ENCODE measurements around the gene CDKL4. TPM values are rescaled to one million over a fixed set of nuclear protein-coding genes. Genes with fewer than 3 reads are reported as not detected.
"Not testable (repeated sequence)": the region's sequence is repeated elsewhere in the genome, so short reads cannot be mapped to it uniquely, and the experiment has no call there.

CDKL4 gene
- total RNA-seq, 8 experiments from 2014 or later = 0.29 to 3.0 (median 1.9) TPM

DNA sequence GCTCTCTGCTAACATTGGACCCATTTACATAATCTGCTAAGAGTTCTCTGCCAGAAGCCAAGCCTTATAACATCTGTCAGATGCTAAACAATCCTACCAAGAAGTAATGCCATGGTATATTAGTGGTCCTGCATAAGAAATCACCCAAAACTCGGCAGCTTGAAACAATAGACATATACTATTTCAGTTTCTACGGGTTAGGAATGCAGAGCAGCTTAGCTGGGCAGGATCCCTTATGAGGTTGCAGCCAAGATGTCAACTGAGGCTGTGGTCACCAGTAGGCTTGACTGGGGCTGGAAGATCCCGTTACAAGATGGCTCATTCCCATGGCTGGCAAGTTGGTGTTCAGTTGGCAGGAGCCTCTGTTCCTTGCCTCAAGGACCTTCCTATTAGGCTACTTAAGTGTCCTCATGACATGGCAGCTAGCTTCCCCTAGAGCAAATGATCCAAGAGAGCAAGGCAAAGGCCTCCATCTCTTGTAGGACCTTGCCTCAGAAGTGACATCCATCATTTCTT lies 97.8 kb downstream of the CDKL4 start:
- Histone ChIP-seq H3K4me1 (replicated peaks in 1 of 2) (peaks cover 0 to 4% of the 10 kb centered on the region in 2 donors), H3K27ac (no peak overlapping the region), H3K4me3 (no peak overlapping the region)
- in situ Hi-C loops (cut with MboI; ENCODE audit: low pct_unique_long_range_greater_than_20kb in 2 of 9, low sequenced_read_pairs in 9 of 9, unreplicated experiment in 9 of 9) = no loop called here
- ATAC-seq (replicated peaks in 6 of 8) = peak in 3 of 8 experiments; percentile 3 to 68 (median 8)
- 0 to 88% (median 60%) methylated on average over 1 to 3 of the region's 3 CpGs; no CpG with 5 or more reads in 3 of the 10 experiments for WGBS, 10 experiments

DNA sequence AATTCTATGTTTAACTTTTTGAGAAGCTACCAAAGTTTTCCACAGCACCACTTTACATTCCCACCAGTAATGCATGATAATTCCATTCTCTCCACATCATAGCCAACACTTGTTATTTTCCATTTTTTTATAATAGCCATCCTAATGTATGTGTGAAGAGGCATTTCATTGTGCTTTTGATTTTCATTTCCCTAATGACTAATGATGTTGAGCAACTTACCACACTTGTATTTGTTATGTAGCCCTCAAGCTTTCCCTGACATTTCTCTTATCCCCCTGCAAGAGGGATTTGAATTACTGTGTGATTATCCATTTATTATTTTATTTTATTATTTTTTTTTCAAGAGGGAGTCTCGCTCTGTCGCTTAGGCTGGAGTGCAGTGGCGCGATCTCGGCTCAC lies 99.4 kb downstream of the CDKL4 start:
- no peak overlapping the region for H3K4me3 ChIP-seq
- in situ Hi-C loops (cut with MboI; ENCODE audit: low pct_unique_long_range_greater_than_20kb in 2 of 9, low sequenced_read_pairs in 9 of 9, unreplicated experiment in 9 of 9) = no loop called here
- 91 to 100% (median 100%) methylated on average over 1 to 4 of the region's 5 CpGs; no CpG with 5 or more reads in 5 of the 10 experiments for WGBS, 10 experiments

DNA sequence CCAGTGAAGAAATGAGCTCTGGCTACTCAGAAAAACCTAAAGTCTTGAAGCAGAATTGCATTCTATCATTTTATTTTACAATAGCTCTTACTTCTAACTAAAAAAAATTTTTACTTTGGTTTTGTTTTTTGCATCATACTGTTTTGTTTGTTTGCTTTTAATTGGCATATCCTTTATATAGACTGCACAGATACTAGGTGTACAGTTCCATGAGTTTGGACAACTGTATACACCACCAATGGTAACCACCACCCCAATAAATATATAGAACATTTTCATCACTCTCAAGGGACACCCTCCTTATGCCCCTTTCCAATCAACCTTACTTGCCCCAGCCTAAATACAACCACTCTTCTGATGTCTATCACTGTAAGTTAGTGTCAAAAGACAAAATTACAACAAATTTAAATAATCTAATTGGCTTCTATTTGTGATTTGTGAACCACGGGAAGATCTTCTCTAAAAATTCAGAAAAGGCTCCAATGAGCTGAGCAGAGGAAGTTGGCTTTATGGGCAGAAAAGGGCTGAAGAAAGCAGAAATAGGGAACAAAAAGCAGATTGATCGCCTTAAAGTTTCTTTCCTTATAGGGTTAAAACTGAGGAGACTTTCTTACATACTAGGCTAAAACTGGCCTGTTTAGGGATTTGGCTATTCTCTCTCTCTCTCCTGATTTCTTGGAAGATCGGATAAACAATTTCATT lies 100.7 kb downstream of the CDKL4 start:
- in situ Hi-C loops (cut with MboI; ENCODE audit: low pct_unique_long_range_greater_than_20kb in 2 of 9, low sequenced_read_pairs in 9 of 9, unreplicated experiment in 9 of 9) = no loop called here
- 29 to 100% (median 81%) methylated on average over 1 to 3 of the region's 3 CpGs for WGBS, 10 experiments
- no peak overlapping the region for H3K27ac ChIP-seq
- H3K4me1 ChIP-seq (replicated peaks in 1 of 2) = peaks cover 0 to 4% of the 10 kb centered on the region in 2 donors
- no peak overlapping the region for H3K4me3 ChIP-seq
- no peak for ATAC-seq (replicated peaks in 6 of 8)

More for the DNA sequence above, 99.4 kb downstream of the CDKL4 start:
- H3K4me1 ChIP-seq (replicated peaks in 1 of 2) = peaks cover 0 to 4% of the 10 kb centered on the region in 2 donors
- no peak for ATAC-seq (replicated peaks in 6 of 8)
- no peak overlapping the region for H3K27ac ChIP-seq

DNA sequence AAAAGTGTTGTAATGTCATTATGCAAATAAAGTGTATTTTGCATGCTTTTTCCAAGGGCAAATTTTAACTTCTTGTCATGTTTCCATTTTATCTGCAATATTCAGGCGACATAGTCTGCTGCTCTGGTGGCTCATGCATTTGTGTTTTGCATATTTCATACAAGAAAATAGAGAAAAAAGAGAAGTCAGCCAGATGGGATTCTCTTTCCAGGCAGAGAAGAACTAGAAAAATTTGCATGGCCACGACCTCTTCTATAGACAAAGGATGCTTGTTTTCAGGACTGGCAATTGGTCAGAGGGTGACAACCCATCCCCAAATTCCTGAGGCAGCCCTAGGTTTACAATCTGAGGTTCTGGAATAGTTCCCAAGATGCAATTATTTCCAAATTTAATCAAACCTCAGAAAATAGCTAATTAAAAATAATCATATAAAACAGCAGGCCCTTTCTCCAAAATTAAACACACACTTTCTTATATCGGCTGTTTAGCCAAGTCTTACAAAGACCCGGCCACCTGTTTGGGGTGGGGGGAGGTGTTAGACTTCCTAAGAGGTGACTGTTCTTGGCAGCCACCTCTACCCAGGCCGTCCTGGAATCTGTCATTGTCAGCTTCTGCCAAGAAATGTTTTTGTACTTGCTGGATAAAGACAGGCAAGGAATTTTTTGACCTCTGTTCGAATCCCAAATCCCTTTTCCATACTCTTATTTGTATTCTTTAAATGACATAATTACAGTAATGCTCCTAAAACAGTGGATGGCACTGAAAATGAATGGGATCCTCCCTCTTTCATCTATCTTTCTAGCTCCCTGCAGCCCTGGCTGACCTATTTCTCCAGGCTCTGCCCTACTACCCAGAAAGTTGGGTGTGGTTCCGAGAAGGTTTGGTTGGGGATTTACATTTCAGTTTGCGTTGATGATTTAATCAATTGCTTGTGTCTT lies 102.2 kb downstream of the CDKL4 start:
- H3K4me1 ChIP-seq (replicated peaks in 1 of 2) = peaks cover 0 to 4% of the 10 kb centered on the region in 2 donors
- 0 to 100% (median 66%) methylated on average over 1 to 8 of the region's 8 CpGs for WGBS, 10 experiments
- ATAC-seq (replicated peaks in 6 of 8) = peak in 4 of 8 experiments; percentile 41 to 81 (median 72)
- H3K4me3 ChIP-seq = no peak overlapping the region
- no peak overlapping the region for H3K27ac ChIP-seq
- in situ Hi-C loops (cut with MboI; ENCODE audit: low pct_unique_long_range_greater_than_20kb in 2 of 9, low sequenced_read_pairs in 9 of 9, unreplicated experiment in 9 of 9) = no loop called here

DNA sequence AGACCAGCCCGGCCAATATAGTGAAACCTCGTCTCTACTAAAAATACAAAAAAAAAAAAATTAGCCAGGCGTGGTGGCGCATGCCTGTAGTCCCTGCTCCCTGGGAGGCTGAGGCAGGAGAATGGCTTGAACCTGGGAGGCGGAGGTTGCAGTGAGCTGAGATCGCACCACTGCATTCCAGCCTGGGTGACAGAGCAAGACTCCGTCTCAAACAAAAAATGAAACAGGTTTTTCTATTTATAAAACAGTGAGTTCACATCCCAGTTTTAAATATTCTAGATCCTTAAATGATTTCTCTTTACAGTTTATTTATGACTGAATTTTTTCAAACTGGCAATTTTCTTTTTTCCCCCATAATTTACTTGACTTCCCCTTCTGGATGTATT lies 102.8 kb downstream of the CDKL4 start:
- H3K4me3 ChIP-seq; in situ Hi-C loops (cut with MboI; ENCODE audit: low pct_unique_long_range_greater_than_20kb in 2 of 9, low sequenced_read_pairs in 9 of 9, unreplicated experiment in 9 of 9); H3K27ac ChIP-seq; H3K4me1 ChIP-seq (replicated peaks in 1 of 2): not testable (repeated sequence)
- ATAC-seq (replicated peaks in 6 of 8) = peak in 3 of 8 experiments; percentile 6 to 17 (median 11)
- WGBS, 10 experiments = 0 to 100% (median 69%) methylated on average over 1 to 4 of the region's 7 CpGs; no CpG with 5 or more reads in 2 of the 10 experiments

DNA sequence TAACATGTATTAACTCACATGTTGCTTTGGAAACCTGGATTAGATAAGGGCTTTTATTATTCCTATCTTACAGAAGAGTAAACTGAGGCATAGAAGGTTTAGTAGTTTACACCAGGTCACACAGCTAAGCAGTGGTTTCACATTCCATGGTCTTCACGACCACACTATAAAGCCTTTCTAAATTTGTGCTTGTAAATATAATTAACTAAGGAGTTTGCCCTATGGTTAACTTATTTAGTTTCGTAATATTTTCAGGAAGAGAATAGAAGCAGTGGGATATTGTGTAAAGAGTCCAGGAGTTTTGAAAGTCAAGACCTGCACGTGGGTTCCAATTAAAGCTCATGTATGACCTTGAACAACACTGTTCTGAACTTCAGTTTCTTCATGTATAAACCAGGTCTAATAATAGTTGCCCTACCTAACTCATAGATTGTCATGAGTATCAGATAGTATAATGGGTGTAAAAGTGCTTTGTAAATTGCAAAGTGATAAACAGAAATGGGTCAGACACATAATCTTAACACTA lies 103.4 kb downstream of the CDKL4 start:
- no peak overlapping the region for H3K4me3 ChIP-seq
- no peak overlapping the region for H3K27ac ChIP-seq
- WGBS, 10 experiments = 60 to 100% (median 96%) methylated on average over 1 to 3 of the region's 3 CpGs; no CpG with 5 or more reads in 1 of the 10 experiments
- peaks cover 0 to 4% of the 10 kb centered on the region in 2 donors for H3K4me1 ChIP-seq (replicated peaks in 1 of 2)
- ATAC-seq (replicated peaks in 6 of 8) = no peak
- in situ Hi-C loops (cut with MboI; ENCODE audit: low pct_unique_long_range_greater_than_20kb in 2 of 9, low sequenced_read_pairs in 9 of 9, unreplicated experiment in 9 of 9) = no loop called here

DNA sequence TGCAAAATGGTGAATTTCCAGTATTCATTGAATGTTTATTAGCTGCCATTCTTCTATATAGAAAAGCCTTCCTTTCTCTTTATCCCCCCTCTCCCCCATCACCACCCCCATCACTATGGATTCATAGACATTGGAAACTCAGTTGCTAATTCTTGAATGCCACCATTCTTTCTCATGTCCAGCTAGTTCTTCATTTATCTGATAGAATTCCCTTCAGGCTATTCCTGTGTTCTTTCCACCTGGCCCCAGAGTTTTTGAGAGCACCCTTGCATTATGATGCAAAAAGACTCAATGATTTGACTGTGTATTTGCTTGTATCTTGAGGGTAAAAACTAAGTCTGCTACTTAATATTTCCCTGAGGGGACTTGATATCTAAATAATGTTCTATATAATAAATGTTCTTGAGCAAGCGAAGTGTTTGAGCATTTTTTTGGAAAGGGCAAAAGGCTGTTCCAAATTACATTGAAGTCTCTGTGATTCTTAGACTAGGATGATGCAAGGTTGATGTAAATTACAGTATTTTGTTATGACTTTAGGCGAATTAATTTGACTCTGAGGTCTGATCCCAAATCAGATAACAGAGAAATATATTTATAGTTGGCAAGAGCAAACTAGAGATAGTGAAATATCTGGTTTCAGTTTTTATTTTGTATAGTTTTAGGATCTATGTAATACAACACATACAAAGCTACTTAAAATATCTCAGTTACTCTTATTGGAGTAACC lies 104.1 kb downstream of the CDKL4 start:
- 0 to 83% (median 58%) methylated on average over 1 to 2 of the region's 2 CpGs; no CpG with 5 or more reads in 2 of the 10 experiments for WGBS, 10 experiments
- in situ Hi-C loops (cut with MboI; ENCODE audit: low pct_unique_long_range_greater_than_20kb in 2 of 9, low sequenced_read_pairs in 9 of 9, unreplicated experiment in 9 of 9) = no loop called here
- H3K27ac ChIP-seq = no peak overlapping the region
- H3K4me3 ChIP-seq = no peak overlapping the region
- ATAC-seq (replicated peaks in 6 of 8) = no peak
- peaks cover 0 to 4% of the 10 kb centered on the region in 2 donors for H3K4me1 ChIP-seq (replicated peaks in 1 of 2)

DNA sequence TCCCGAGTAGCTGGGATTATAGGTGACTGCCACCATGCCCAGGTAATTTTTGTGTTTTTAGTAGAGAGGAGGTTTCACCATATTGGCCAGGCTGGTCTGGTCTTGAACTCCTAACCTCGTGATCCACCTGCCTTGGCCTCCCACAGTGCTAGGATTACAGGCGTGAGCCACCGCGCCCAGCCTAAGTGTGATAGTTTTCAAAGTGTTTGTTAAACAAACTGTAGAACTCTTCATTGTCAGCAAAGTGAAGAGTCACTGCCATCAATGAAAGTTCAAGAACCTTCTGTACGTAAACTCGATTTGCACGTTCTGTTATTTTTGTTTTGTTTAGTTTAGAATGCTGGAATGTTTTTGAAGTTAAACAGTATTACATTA lies 104.9 kb downstream of the CDKL4 start:
- Histone ChIP-seq H3K4me1 (replicated peaks in 1 of 2) (peaks cover 0 to 4% of the 10 kb centered on the region in 2 donors), H3K27ac (no peak overlapping the region), H3K4me3 (no peak overlapping the region)
- WGBS, 10 experiments = 83 to 100% (median 95%) methylated on average over 1 to 8 of the region's 8 CpGs
- in situ Hi-C loops (cut with MboI; ENCODE audit: low pct_unique_long_range_greater_than_20kb in 2 of 9, low sequenced_read_pairs in 9 of 9, unreplicated experiment in 9 of 9) = no loop called here
- no peak for ATAC-seq (replicated peaks in 6 of 8)

DNA sequence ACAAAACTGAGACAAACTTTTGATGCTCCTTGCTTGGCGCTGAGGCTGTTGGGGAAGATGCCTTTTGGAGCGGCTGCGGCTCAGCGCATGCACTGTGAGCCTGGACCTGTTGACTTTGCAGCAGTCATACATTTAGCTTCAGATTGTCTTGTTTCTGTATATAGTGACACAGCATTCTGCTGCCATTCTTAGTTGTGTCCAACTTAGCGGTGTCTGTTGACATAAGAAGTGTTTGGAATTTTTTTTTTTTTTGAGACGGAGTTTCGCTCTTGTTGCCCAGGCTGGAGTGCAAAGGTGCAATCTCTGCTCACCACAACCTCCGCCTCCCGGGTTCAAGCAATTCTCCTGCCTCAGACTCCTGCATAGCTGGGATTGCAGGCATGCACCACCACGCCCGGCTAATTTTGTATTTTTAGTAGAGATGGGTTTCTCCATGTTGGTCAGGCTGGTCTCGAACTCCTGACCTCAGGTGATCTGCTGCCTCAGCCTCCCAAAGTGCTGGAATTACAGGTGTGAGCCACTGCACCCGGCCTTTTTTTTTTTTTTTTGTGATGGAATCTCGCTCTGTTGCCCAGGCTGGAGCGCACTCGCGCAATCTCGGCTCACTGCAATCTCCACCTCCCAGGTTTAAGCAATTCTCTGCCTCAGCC lies 105.5 kb downstream of the CDKL4 start:
- H3K4me1 ChIP-seq (replicated peaks in 1 of 2); H3K27ac ChIP-seq; H3K4me3 ChIP-seq; in situ Hi-C loops (cut with MboI; ENCODE audit: low pct_unique_long_range_greater_than_20kb in 2 of 9, low sequenced_read_pairs in 9 of 9, unreplicated experiment in 9 of 9): not testable (repeated sequence)
- WGBS, 10 experiments = 73 to 100% (median 95%) methylated on average over 1 to 15 of the region's 18 CpGs
- ATAC-seq (replicated peaks in 6 of 8) = peak in 2 of 8 experiments; percentile 44 to 82

DNA sequence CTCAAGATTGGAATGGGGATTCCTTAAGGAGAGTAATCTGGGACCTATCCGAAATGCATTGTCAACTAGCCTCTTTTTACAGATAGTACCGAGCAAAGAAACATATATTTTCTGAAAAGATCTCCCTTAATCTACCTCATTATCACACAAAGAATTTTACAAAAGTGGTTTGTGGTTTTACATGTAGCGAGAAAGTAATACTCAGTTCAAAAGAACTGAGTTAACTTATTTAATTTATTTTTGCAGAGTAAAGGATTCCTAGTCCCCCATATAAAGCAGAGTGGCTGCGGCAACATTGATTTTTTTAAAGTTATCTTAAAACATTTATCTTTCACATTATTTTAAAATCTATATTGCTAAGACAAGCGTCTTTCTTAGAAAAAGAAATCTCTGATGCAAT lies 107.0 kb downstream of the CDKL4 start:
- no peak for ATAC-seq (replicated peaks in 6 of 8)
- H3K27ac ChIP-seq = no peak overlapping the region
- in situ Hi-C loops (cut with MboI; ENCODE audit: low pct_unique_long_range_greater_than_20kb in 2 of 9, low sequenced_read_pairs in 9 of 9, unreplicated experiment in 9 of 9) = no loop called here
- 48 to 96% (median 90%) methylated on average over 4 to 5 of the region's 5 CpGs for WGBS, 10 experiments
- peaks cover 0 to 4% of the 10 kb centered on the region in 2 donors for H3K4me1 ChIP-seq (replicated peaks in 1 of 2)
- H3K4me3 ChIP-seq = no peak overlapping the region

DNA sequence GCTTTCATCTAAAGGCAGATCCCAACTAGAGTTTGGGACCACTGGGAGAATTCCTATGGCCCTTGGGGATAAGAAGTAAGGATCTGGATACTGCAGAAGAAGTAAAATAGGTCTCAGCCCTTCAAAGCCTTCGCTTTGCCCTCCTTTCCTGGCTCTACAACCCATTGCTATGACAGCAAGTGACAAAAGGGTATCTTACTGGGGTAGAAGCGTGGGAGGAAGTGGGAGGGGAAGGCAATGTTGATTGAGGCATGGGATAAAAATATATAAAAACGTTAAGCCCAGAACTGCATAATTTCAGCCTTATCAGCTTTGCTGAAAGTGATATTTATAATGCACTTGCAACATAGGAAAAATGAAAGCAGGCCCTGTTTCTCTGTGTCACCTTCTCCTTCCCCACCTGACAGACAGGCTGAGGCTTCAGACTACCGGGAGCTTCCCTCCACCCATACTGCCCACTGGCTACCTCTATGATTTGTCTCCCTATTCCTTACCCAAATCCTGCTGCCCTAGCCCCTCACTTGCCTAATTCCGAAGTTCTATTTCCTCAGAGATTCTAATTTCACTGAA lies 108.0 kb downstream of the CDKL4 start:
- Histone ChIP-seq H3K27ac (no peak overlapping the region), H3K4me1 (replicated peaks in 1 of 2) (no peaks in the 10 kb centered on the region), H3K4me3 (no peak overlapping the region)
- in situ Hi-C loops (cut with MboI; ENCODE audit: low pct_unique_long_range_greater_than_20kb in 2 of 9, low sequenced_read_pairs in 9 of 9, unreplicated experiment in 9 of 9) = no loop called here
- 53 to 100% (median 75%) methylated on average over 1 to 4 of the region's 5 CpGs; no CpG with 5 or more reads in 3 of the 10 experiments for WGBS, 10 experiments
- ATAC-seq (replicated peaks in 6 of 8) = no peak
